A549 (cell line): ENCODE measurements around the gene STAU1. TPM values are rescaled to one million over a fixed set of nuclear protein-coding genes. Genes with fewer than 3 reads are reported as not detected.

Source experiments
- ATAC-seq, 2 experiments: fragments of 200-7000 bp in 1 of 2; fragments of >200 bp in 1 of 2; cut with Nextera tagmentation in 1 of 2; cut with Tn5 transposase in 1 of 2; 3 replicates each; pipeline versions ENCODE4 v1.8.0 to v1.9.1; 2018 to 2020; ENCODE audit warnings: mild to moderate bottlenecking in 1 of 2, moderate library complexity in 1 of 2
- CTCF ChIA-PET: fragments of 300-600 bp; sonication (Branson Sonifier 250); formaldehyde crosslinking; extraction: SDS; loops from one replicate; lab custom pipeline; 2021; ENCODE audit warnings: antibody characterized with exemption, inconsistent platforms; lab: Yijun Ruan, JAX
- POLR2A ChIA-PET: fragments of 350-600 bp; formaldehyde crosslinking; extraction: SDS; loops from one replicate; lab custom pipeline; 2021; ENCODE audit warnings: antibody characterized with exemption, inconsistent platforms; lab: Yijun Ruan, JAX
- DNase-seq, 2 experiments: peaks; one replicate each; pipeline versions ENCODE4 v3.0.0 to v3.0.0-alpha.2; 2011 to 2016; ENCODE audit warnings: low read depth in 1 of 2, low spot score in 1 of 2
- FAIRE-seq: peaks from 2 replicates; lab custom pipeline; 2011; peaks lifted over from hg19 to GRCh38; lab: Jason Lieb, UNC
- H3K27ac ChIP-seq, 2 experiments: fragments of >200 bp; sonication (Bioruptor Twin); formaldehyde crosslinking; 3 replicates each; pipeline ENCODE4 v1.5.1; 2016 to 2017
- H3K4me1 ChIP-seq: fragments of >200 bp; sonication (Bioruptor Twin); formaldehyde crosslinking; 3 replicates; pipeline ENCODE4 v1.6.1; 2016
- H3K4me2 ChIP-seq: fragments of >200 bp; sonication (Bioruptor Twin); formaldehyde crosslinking; 3 replicates; pipeline ENCODE4 v1.6.1; 2016
- H3K4me3 ChIP-seq: fragments of >200 bp; sonication (Bioruptor Twin); formaldehyde crosslinking; 3 replicates; pipeline ENCODE4 v1.5.1; 2016
- H3K9me3 ChIP-seq: fragments of >200 bp; sonication (Bioruptor Twin); formaldehyde crosslinking; 3 replicates; pipeline ENCODE4 v1.6.1; 2016
- BCL3 ChIP-seq: fragments of >200 bp; sonication (Bioruptor Twin); formaldehyde crosslinking; IDR thresholded peaks from 3 replicates; pipeline ENCODE4 v1.6.1; 2016
- CEBPB ChIP-seq, 2 experiments: fragments of >200 bp in 1 of 2; sonication (Bioruptor Twin) in 1 of 2; formaldehyde crosslinking in 1 of 2; IDR thresholded peaks; 2 replicates each; pipeline ENCODE4 v1.6.1; 2012 to 2016
- CTCF ChIP-seq: fragments of >200 bp; sonication (Bioruptor Twin); formaldehyde crosslinking; IDR thresholded peaks from 3 replicates; pipeline ENCODE4 v1.5.1; 2016
- E2F6 ChIP-seq: IDR thresholded peaks from 2 replicates; pipeline ENCODE4 v1.6.1; 2012; ENCODE audit warnings: low read depth, borderline replicate concordance
- EHMT2 ChIP-seq: fragments of 200-600 bp; sonication (generic); IDR thresholded peaks from 2 replicates; pipeline ENCODE4 v1.6.1; 2016; ENCODE audit warnings: antibody characterized with exemption, low read depth, mild to moderate bottlenecking, moderate library complexity
- ESRRA ChIP-seq: fragments of 150-350 bp; IDR thresholded peaks from 2 replicates; pipeline ENCODE4 v1.6.1; 2014; ENCODE audit warnings: mild to moderate bottlenecking, low read length, borderline replicate concordance
- FOSB ChIP-seq: fragments of 250-450 bp; sonication (Bioruptor Pico); IDR thresholded peaks from 2 replicates; pipeline ENCODE4 v1.5.0; 2020; ENCODE audit warnings: mild to moderate bottlenecking, moderate library complexity
- FOSL2 ChIP-seq, 2 experiments: fragments of 450-650 bp in 1 of 2; fragments of >200 bp in 1 of 2; sonication (Bioruptor Twin) in 1 of 2; formaldehyde crosslinking; IDR thresholded peaks; 2 replicates each; pipeline versions ENCODE4 v1.5.0 to v1.6.1; 2016 to 2020; ENCODE audit warnings: mild to moderate bottlenecking in 1 of 2, moderate library complexity in 1 of 2
- FOXS1 ChIP-seq: fragments of 250-450 bp; sonication (Bioruptor Pico); IDR thresholded peaks from 2 replicates; pipeline ENCODE4 v1.5.0; 2020; ENCODE audit warnings: mild to moderate bottlenecking, moderate library complexity
- GATA3 ChIP-seq: IDR thresholded peaks from 2 replicates; pipeline ENCODE4 v1.6.1; 2012; ENCODE audit warnings: borderline replicate concordance
- HEYL ChIP-seq: fragments of 250-450 bp; sonication (Bioruptor Pico); IDR thresholded peaks from 2 replicates; pipeline ENCODE4 v1.8.0; 2021; ENCODE audit warnings: mild to moderate bottlenecking, moderate library complexity
- HMGXB4 ChIP-seq: fragments of 250-450 bp; sonication (Bioruptor Pico); IDR thresholded peaks from 2 replicates; pipeline ENCODE4 v1.5.0; 2021; ENCODE audit warnings: mild to moderate bottlenecking, moderate library complexity, borderline replicate concordance
- JUN ChIP-seq, 2 experiments: fragments of >200 bp; sonication (Bioruptor Twin); formaldehyde crosslinking; IDR thresholded peaks; 2 replicates in 1 of 2; 3 replicates in 1 of 2; pipeline ENCODE4 v1.6.1; 2016 to 2017
- MAFK ChIP-seq: fragments of 450-650 bp; IDR thresholded peaks from 2 replicates; pipeline ENCODE4 v1.6.1; 2014; ENCODE audit not compliant: partially characterized antibody
- MAZ ChIP-seq: fragments of 150-350 bp; IDR thresholded peaks from 2 replicates; pipeline ENCODE4 v1.6.1; 2014; ENCODE audit warnings: antibody characterized with exemption, low read depth, low read length, borderline replicate concordance
- MYC ChIP-seq: IDR thresholded peaks from 2 replicates; pipeline ENCODE4 v1.6.1; 2012; ENCODE audit warnings: mild to moderate bottlenecking, inconsistent platforms, low read length, improper control_type of control experiment, borderline replicate concordance
- NPAS2 ChIP-seq: fragments of 250-450 bp; sonication (Bioruptor Pico); IDR thresholded peaks from 2 replicates; pipeline ENCODE4 v1.8.0; 2022; ENCODE audit warnings: mild to moderate bottlenecking, moderate library complexity, borderline replicate concordance
- PBX3 ChIP-seq: IDR thresholded peaks from 2 replicates; pipeline ENCODE4 v1.6.1; 2012
- POLR2A ChIP-seq: IDR thresholded peaks from 2 replicates; pipeline ENCODE4 v1.6.1; 2012; ENCODE audit warnings: mild to moderate bottlenecking, low read length
- RFX5 ChIP-seq: fragments of 450-650 bp; IDR thresholded peaks from 2 replicates; pipeline ENCODE4 v1.7.1; 2014; ENCODE audit warnings: antibody characterized with exemption, mild to moderate bottlenecking, moderate library complexity
- TP53 ChIP-seq: fragments of 250-450 bp; sonication (Bioruptor Pico); IDR thresholded peaks from 2 replicates; pipeline ENCODE4 v1.5.0; 2021; ENCODE audit warnings: mild to moderate bottlenecking, moderate library complexity
- ZC3H11A ChIP-seq: fragments of 450-650 bp; IDR thresholded peaks from 2 replicates; pipeline ENCODE4 v1.6.1; 2014; ENCODE audit warnings: antibody characterized with exemption, mild to moderate bottlenecking
- ZFP36 ChIP-seq: fragments of 450-650 bp; IDR thresholded peaks from 2 replicates; pipeline ENCODE4 v1.6.1; 2014; ENCODE audit warnings: borderline replicate concordance; ENCODE audit not compliant: partially characterized antibody
- ZSCAN20 ChIP-seq: fragments of 250-450 bp; sonication (Bioruptor Pico); IDR thresholded peaks from 2 replicates; pipeline ENCODE4 v1.8.0; 2022; ENCODE audit warnings: mild to moderate bottlenecking, moderate library complexity
- WGBS: methylation state at CpG from one replicate; pipeline ENCODE4 v1.1.6; 2017; ENCODE audit errors: missing lambda C conversion rate; 5-methylcytosine and 5-hydroxymethylcytosine counted together
- polyA plus RNA-seq, 4 experiments: library from polyadenylated mRNA; depleted of rRNA in 3 of 4; stranded (reverse); fragments of >200 nt; fragmentation: RNase III in 1 of 4; extraction: RNeasy Plus Mini Kit Qiagen cat#74134 plus additional on column Dnase treatment in 1 of 4; gene quantifications; 2 replicates in 3 of 4; 3 replicates in 1 of 4; pipeline ENCODE4 v1.2.3, GENCODE V29; 2011 to 2017

STAU1 gene
- polyA plus RNA-seq, 2 of the 4 experiments (the other 2 are of a cell fraction) = 64.0 to 74.7 TPM

GRCh38 chr20:49219924-49220831, 32.0 kb upstream of the STAU1 start:
- Histone ChIP-seq H3K27ac (peak overlapping the region; percentile 91 to 92), H3K9me3 (no peaks in the 10 kb centered on the region), H3K4me2 (peak overlapping the region; percentile 87), H3K4me1 (peaks cover 14% of the 10 kb centered on the region), H3K4me3 (peak overlapping the region; percentile 97)
- ChIA-PET POLR2A (interaction anchor here (1.1 kb wide), 1 partner anchor 32 kb away, joined by 3 read pairs; no protein-coding TSS in a partner anchor), CTCF (interaction anchor here (0.8 kb wide), 1 partner anchor 11 kb away, joined by 3 read pairs; no protein-coding TSS in a partner anchor)
- ATAC-seq = no peak
- 70% methylated on average over 27 of the region's 28 CpGs for whole genome bisulfite sequencing
- no peak for FAIRE-seq
- TF ChIP-seq ESRRA (no peak), ZC3H11A (no peak), NPAS2 (no peak), FOSB (CRISPR knock-in tag) (no peak), CEBPB (IDR thresholded peaks at IDR 0.05) (no peak), FOXS1 (CRISPR knock-in tag) (no peak), EHMT2 (no peak), CTCF (no peak), BCL3 (no peak)
- no peak for DNase-seq

GRCh38 chr20:49219091-49219923, 31.2 kb upstream of the STAU1 start, which contains the start of gene DDX27:
Gene DDX27, plus strand, starts transcription at chr20:49219416. Its CDS starts 33 bp downstream, at chr20:49219449.
- ChIA-PET POLR2A (interaction anchor here (0.6 to 1.2 kb wide), 22 partner anchors 11 to 1867 kb away, joined by 3 to 12 read pairs (median 4); partner anchors contain the start of genes CSE1L, STAU1 and ZNFX1), CTCF (interaction anchor here (0.6 to 3.7 kb wide), 4 partner anchors 73 to 296 kb away, joined by 3 to 45 read pairs (median 7); no protein-coding TSS in a partner anchor)
- WGBS = 2% methylated on average over 38 of the region's 46 CpGs
- Histone ChIP-seq H3K4me2 (peak within 1 kb of the TSS; percentile 87), H3K9me3 (no peaks in the 10 kb centered on the region), H3K27ac (peak within 1 kb of the TSS; percentile 91 to 92), H3K4me3 (peak within 1 kb of the TSS; percentile 97), H3K4me1 (peaks cover 14% of the 10 kb centered on the region)
- FAIRE-seq = peak; percentile 86
- peak; percentile 89 to 96 for ATAC-seq
- peak; percentile 86 to 99 for DNase-seq
- no peak for TF ChIP-seq ZFP36
- no peak for TF ChIP-seq FOSL2 (IDR thresholded peaks at IDR 0.05)
- TF ChIP-seq FOSL2 (CRISPR knock-in tag; IDR thresholded peaks at IDR 0.05) = peak; percentile 49
- peak; percentile 87 for TF ChIP-seq MAFK
- TF ChIP-seq TP53 (CRISPR knock-in tag) = 0 out of 2 replicates have a peak, but pooled peaks have one; percentile 13
- no peak for TF ChIP-seq PBX3
- no peak for TF ChIP-seq GATA3
- no peak for TF ChIP-seq HMGXB4
- peak; percentile 49; the same call in 1 of the 2 replicates for TF ChIP-seq MYC
- peak; percentile 95 for TF ChIP-seq POLR2A
- TF ChIP-seq BCL3 = peak; percentile 68; the same call in 1 of the 3 replicates
- TF ChIP-seq RFX5 = 0 out of 2 replicates have a peak, but pooled peaks have one; percentile 26
- no peak for TF ChIP-seq HEYL
- peak; percentile 62 for TF ChIP-seq E2F6
- TF ChIP-seq ZSCAN20 (CRISPR knock-in tag) = no peak
- TF ChIP-seq MAZ = no peak
- TF ChIP-seq JUN (IDR thresholded peaks at IDR 0.05) = peak; percentile 79; a peak in 4 of 5 replicates
- TF ChIP-seq NPAS2 = no peak
- TF ChIP-seq CEBPB (IDR thresholded peaks at IDR 0.05) = peak; percentile 76 to 95
- TF ChIP-seq EHMT2 = no peak
